ENCODE measurements around the gene CDCP1.

DNA sequence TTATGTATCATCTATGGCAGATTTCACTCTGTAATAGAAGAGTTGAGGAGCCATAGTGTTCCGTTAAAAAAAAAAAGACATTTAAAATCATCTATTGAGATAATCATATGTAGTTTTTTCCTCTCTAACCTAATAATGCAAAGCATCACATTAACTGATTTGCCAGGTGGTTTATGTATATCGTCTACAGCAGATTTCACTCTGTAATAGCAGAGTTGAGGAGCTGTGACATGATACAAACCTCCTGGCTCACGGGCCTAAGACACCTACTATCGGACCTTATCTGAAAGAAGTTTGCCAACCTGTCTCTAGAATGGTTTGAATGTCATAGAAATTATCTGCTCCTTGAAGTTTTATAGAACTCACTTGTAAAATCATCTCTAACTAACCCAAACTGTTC lies 29.8 kb downstream of the CDCP1 start:
- TF ChIP-seq, protein P1, sequence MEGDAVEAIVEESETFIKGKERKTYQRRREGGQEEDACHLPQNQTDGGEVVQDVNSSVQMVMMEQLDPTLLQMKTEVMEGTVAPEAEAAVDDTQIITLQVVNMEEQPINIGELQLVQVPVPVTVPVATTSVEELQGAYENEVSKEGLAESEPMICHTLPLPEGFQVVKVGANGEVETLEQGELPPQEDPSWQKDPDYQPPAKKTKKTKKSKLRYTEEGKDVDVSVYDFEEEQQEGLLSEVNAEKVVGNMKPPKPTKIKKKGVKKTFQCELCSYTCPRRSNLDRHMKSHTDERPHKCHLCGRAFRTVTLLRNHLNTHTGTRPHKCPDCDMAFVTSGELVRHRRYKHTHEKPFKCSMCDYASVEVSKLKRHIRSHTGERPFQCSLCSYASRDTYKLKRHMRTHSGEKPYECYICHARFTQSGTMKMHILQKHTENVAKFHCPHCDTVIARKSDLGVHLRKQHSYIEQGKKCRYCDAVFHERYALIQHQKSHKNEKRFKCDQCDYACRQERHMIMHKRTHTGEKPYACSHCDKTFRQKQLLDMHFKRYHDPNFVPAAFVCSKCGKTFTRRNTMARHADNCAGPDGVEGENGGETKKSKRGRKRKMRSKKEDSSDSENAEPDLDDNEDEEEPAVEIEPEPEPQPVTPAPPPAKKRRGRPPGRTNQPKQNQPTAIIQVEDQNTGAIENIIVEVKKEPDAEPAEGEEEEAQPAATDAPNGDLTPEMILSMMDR (conservative IDR thresholded peaks at IDR 0.05): no peak
- TF ChIP-seq ZFX (IDR thresholded peaks at IDR 0.05): no peak
